Thyroid gland (tissue), 4 donors: Measurements from ENCODE around the gene MUCL3.

ENCODE experiments used
- POLR2A ChIP-seq, 2 donors: fragments of 450-650 bp; IDR thresholded peaks; one replicate each; pipeline ENCODE4 v1.6.1; 2017; ENCODE audit warnings: antibody characterized with exemption in 2 of 2, mild to moderate bottlenecking in 2 of 2, moderate library complexity in 1 of 2
- TF ChIP-seq, protein P1 (sequence below), 6 experiments: fragments of 200-600 bp in 3 of 6; fragments of 450-650 bp in 3 of 6; sonication (generic) in 3 of 6; IDR thresholded peaks; one replicate each; pipeline ENCODE4 v1.5.1; 2016 to 2019; ENCODE audit warnings: antibody characterized with exemption in 6 of 6, mild to moderate bottlenecking in 2 of 6, inconsistent platforms in 1 of 6, moderate library complexity in 1 of 6

DNA sequence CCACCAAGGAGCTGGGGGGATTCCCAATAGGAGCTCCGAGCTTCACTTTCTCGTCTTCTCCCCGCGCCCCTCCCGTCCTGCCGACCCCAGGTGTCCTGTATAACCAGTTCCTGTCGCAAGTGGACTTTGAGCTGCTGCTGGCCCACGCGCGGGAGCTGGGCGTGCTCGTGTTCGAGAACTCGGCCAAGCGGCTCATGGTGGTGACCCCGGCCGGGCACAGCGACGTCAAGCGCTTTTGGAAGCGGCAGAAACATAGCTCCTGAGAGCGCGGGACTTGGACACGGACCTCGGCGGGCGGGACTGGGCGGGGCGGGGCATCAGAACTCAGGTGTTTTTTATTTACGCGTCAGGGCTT, 27.1 kb upstream of the MUCL3 start:
- TF ChIP-seq, protein P1, sequence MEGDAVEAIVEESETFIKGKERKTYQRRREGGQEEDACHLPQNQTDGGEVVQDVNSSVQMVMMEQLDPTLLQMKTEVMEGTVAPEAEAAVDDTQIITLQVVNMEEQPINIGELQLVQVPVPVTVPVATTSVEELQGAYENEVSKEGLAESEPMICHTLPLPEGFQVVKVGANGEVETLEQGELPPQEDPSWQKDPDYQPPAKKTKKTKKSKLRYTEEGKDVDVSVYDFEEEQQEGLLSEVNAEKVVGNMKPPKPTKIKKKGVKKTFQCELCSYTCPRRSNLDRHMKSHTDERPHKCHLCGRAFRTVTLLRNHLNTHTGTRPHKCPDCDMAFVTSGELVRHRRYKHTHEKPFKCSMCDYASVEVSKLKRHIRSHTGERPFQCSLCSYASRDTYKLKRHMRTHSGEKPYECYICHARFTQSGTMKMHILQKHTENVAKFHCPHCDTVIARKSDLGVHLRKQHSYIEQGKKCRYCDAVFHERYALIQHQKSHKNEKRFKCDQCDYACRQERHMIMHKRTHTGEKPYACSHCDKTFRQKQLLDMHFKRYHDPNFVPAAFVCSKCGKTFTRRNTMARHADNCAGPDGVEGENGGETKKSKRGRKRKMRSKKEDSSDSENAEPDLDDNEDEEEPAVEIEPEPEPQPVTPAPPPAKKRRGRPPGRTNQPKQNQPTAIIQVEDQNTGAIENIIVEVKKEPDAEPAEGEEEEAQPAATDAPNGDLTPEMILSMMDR (IDR thresholded peaks at IDR 0.05), result no peak
- no peak for TF ChIP-seq POLR2A (IDR thresholded peaks at IDR 0.05)
